ENCODE measurements around the gene CMBL.
"Not testable (repeated sequence)": the region's sequence is repeated elsewhere in the genome, so short reads cannot be mapped to it uniquely, and the experiment has no call there.

Gene CMBL

DNA sequence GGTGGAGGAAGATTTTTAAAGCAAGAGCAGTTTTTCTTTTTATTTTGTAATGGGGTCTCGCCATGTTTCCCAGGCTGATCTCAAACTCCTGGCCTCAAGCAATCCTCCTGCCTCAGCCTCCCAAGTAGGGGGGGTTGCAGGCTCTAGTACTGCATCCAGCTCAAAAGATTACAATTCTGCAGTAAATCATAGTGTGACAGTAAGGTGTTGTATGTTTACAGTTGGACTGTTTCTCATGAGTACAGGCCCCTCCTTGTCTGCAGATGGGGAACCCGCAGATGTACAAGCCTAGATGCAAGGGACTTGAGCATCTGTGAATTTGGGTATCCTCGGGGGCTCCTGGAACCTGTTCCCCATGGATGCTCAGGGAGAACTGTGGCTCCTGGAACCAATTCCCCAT is 54.3 kb downstream of the CMBL start:
- DNase-seq, result no peak

DNA sequence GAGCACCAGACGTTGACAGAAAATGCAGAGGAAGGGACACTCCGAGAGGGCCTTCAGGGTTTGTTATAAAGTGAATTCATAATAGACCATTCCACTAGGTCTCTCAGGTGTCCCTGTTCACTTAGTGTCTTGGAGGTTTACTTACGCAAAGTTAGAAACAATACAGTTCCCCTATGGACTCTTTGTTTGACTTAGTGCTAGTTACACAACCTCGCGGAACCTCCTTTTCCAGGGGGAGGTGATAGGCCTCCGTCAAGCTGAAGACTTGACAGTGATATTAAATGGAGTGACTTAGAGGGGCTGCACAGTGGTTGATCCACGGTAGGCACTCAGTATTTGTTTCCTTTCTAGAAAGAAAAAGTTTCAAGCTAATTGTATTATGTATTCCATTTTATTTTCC is 56.3 kb downstream of the CMBL start:
- no peak for DNase-seq

DNA sequence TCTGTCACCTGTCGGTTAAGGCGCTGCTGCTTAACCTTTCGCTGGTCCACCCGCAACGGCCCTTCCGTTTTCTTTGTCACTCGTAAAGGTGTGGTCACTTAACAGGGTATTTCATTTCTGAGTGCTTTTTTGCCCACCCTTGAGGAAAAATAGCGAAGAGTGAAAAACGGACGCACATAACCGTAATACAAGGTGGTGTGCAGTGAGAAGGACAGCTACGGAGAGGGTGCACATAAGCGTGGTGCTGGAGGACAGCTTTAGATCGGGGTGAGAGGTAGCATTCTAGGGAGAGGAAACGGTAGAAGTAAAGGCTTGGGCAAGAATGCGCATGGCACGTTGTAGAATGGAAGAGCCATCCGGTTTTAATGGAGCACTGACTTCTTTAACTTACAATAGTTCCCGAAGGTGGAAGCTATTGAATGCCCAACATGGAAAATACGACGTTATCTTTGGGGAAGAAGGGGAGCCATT is 56.9 kb downstream of the CMBL start:
- no peak for DNase-seq

DNA sequence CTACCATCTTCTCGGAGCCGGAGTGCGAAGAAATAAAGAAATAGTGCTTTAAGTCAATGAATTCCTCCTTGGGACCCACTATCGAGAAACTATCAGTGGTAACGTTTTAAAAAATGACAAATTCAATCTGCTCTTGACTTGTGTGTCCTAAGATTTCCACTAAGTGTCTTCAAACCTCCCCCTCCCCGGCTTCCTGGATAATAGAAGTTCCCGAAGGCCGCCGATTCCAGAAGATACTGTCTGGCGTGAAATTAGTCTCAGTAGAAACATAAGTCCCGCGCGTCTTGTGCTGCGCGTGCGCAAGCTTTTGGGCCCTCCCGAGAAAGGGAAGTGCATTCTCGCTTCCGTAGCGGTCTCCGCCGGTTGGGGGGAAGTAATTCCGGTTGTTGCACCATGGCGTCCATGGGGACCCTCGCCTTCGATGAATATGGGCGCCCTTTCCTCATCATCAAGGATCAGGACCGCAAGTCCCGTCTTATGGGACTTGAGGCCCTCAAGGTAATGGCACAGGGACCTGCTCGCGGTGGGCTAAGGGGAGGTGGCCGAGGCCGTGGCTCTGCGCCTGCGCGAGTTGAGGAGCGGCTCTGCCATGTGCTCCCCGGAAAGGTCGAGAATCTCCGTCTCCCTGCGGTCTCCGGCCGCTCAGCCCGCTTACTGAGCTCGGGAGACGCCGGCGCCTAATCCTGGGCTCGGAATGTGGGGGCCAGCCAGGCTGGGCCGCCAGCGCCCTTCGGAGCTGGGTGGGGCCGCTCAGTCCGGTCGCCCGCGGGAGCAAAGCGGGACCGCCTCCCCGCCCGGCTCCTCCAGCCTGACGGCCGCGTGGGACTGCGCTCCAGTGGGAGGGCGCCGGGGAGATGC is 57.5 kb downstream of the CMBL start, which contains the start of gene CCT5:
Gene CCT5, plus strand, starts transcription at position 333 of the 858 bp plus-strand sequence. Its CDS starts 61 bp downstream, at position 394.
- DNase-seq, result peak; percentile 92

DNA sequence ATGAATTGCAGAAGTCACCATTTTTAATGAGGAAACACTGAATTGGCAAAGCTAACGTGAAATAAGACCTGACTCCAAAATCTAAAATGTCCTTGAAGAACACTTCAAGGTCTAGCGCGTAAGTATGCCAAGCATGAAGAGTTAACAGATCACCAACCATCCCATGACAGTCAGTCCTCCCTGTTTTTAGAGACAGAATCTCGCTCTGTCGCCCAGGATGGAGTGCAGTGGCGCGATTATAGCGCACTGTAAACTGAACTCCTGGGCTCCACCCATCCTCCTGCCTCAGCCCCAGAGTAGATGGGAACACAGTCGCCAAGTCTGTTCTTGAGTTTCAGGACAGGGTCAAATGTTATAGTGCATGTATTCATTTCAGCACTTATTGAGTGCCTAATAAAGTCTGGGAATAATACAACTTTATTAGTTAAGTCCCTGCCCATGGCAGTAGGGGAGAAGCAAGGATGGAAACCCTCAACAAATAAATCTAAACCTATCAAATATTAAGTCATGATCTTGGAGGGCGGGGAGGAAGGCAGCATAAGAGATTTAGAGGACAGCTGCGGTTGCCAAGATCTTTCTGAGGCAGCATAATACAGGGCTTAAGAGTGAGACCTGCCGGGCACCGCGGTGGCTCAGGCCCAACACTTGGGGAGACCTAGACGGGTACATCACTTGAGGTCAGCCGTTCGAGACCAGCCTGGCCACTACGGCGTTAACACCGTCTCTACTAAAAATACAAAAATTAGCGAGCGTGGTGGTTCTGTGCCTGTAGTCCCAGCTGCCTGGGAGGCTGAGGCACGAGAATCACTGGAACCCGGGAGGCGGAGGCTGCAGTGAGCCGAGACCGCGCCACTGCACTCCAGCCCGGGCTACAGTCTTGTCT is 59.1 kb downstream of the CMBL start:
- DNase-seq, result no peak

DNA sequence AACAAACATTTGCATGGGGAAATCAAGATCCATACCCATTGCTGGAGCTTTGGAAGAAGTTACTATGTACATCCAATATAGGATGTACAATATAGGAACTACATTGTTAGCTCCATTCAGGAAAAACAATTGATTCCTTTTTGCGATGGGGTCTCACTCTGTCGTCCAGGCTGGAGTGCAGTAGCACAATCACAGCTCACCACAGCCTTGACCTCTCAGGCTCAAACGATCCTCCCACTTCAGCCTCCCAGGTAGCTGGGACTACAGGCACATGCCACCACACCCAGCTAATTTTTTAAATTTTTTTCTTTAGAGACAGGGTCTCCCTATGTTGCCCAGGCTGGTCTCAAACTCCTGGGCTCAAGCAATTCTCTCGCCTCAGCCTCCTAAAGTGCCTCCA is 60.5 kb downstream of the CMBL start:
- not testable (repeated sequence) for DNase-seq

DNA sequence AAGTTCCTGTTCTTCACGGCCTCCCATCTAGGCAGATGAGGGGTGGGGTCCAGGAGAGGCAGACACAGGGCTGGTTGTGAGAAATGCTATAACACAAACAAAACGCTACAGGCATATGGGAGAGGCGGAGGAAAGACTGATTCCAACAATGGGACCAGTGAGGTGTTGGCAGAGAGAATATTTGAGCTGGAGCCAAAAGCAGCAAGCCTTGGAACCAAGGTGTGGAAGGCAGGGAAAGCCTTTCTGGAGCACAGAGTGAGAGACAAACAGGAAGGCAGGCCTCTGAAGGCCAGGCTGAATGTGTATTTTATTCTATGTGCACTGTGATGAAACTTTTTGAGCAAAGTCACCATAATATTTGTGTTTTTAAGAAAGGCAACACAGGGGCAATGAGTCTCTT is 60.9 kb downstream of the CMBL start:
- DNase-seq, result no peak

DNA sequence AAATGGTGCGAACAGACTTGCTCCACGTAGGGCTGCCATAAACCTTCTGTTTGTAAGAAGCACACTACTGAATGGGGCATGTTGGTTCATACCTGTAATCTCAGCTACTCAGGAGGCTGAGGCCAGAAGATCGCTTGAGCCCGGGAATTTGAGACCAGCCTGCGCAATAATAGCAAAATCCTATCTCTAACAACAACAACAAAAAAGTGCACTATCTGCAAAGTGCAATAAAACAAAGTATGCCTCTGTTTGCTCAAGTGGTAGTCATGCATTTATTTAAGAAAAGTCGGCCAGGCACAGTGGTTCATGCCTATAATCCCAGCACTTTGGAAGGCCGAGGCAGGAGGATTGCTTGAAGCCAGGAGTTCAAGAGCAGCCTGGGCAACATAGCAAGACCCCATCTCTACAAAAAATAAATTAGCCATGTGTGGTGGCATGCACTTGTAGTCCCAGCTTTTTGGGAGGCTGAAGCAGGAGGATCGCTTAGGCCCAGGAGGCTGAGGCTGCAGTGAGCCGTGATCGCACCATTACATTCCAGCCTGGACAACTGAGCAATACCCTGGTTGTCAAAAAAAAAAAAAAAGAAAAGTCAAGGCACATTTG is 63.3 kb downstream of the CMBL start:
- DNase-seq, result no peak

DNA sequence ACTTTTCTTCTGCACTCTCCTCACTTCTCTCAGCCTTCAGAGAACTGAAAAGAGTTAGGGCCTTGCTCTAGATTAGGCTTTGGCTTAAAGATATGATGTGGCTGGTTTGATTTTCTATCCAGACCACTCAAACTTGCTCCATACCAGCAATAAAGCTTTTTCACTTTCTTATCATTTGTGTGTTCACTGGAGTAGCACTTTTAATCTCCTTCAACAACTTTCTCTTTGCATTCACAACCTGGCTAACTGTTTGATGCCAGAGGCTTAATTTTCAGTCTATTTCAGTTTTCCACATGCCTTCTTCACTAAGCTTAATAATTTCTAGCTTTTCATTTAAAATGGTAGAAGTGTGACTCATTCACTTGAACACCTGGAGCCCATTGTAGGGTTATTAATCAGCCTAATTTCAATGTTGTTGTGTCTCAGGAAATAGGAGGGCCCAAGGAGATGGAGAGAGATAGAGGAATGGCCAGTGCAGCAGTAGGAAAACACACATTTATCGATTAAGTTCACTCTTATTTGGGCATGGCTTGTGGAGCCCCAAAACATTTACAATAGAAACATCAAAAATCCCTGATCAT is 64.0 kb downstream of the CMBL start:
- no peak for DNase-seq

DNA sequence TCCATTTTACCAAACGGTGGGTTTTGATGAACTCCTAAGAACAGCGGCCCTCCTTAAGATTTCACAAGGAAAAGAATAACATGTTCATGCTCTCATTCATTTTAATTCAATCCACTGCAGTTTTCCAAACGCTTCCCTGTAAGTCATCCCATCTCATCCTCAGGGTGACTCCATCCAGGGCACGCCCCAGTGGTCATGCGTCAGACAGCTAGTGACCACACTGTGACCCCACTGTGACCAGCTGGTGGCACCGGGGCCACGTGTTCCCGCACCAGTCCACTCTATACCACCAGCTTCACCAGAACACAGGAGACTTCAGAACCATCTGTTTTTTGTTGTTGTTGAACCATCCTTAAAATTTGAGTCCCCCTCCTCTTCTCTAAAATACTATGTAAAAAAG is 72.4 kb downstream of the CMBL start:
- no peak for DNase-seq

DNA sequence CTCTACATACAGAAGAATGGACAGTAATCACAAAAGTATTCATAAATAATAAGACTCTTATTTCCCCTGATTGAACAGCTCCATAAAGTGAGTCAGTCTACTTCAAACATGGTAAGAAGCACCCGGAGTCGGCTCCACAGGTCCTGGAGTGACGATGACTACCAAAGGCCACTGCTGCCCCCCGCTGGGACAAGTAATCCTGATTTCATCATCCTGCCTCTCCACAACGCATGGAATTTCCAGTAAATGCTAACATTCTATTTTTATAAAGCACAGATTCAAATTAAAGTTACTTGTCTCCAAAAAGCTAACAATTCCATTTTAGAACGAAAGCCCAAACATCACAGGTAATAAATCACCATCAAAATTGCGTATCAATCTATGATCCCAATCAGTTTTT is 74.2 kb downstream of the CMBL start:
- DNase-seq, result no peak

DNA sequence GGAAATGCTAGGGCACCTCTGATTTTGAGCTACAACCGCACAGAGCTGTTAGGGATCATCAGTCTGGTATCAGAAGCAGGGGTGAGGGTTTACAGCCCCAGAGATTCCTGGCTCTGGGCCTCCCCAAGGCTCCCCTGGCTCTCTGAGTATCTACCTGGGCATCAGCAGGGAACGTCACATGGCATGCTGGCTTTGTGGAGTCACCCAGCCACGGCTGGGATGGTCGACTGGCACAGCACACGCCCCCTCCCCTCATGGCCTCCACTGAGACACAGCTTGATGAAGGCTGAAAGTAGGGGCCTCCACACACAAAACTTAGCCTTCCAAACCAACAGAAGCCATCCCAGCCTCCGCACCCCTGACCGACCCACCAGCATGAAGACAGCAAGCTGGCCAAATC is 74.7 kb downstream of the CMBL start:
- no peak for DNase-seq

DNA sequence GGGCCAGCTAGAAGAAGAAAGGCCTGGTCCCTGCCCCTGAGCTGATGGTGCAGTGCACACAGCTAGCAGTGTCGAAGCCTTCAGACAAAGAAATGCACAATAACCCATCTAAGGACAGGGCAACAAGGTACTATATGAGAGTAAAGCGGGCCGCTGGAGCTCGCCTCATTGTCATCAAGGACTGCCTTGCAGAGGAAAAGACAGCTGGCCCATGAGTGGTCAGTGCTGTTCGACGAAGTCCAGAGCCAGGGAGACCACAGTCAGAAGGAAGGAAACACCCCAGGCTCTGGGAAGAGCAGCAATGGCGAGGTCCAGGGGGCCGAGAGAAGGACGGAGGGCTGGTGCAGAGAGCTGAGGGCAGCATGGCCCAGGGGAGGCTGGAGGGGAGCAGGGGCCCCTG is 75.3 kb downstream of the CMBL start:
- DNase-seq, result no peak

DNA sequence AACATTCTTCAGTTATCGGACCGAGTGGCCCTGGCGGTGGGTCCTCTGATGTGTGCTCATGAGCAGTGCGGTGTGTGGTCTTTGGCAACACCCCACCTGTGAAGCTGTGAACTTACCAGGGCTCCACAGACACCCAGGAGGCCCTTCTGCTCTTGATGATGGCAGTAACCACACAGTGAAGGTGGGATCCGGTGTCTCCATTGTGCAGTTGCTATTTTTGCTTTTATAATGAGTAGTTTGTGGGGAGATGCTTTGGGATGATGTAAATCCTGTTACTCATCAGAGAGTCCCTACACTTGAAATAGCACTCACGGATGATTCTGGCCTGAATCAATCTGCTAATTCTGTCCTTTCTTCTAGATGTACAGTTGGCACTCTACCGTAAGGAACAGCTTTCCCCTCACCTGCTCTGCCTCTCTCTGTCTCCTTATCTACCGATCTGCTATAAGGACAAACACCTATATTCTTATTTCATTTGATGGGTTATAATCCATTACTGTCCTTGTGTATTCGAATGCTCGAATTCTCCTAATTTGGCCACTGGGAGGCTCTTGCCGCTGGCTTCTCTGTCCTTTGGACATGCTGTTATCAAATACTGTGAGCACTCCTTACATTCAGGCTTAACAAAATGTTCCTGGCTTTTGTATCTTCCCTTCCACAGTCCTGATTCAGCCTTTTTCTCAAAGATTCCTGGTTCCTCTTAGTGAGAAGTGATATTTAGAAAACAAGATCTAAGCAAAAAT is 78.2 kb downstream of the CMBL start:
- DNase-seq, result no peak

DNA sequence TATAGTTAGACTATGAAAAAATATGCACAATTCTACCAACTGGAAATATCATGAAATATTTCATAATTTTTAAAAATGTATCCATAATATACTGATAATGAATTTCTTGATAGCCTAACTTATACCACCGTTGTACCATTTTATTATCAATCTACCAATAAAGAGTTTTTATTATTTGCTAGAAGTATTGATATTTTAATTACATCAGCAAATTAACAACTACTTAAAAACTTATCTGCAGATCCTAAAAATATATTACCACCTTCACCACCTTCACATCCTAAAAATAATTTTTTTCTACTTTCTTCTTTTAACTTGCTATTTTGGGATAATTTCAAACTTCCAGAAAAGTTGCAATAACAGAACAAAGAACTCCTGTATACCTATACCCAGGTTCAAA is 79.4 kb downstream of the CMBL start:
- no peak for DNase-seq
